Activated CD4-positive, alpha-beta T cell treated with anti-CD3 and anti-CD28 coated beads for 36 hours (primary cell): ENCODE measurements around the gene MCF2L2. TPM values are rescaled to one million over a fixed set of nuclear protein-coding genes. Genes with fewer than 3 reads are reported as not detected.
A peak's percentile ranks its signal among the peaks of the same experiment; 100 is the strongest.

ENCODE experiments used
- ATAC-seq: fragments of 200-7000 bp; cut with Tn5 transposase; one replicate; pipeline ENCODE4 v1.10.0; 2021; ENCODE audit warnings: mild to moderate bottlenecking, moderate library complexity
- CTCF ChIA-PET: fragments of 350-600 bp; sonication (Branson Sonifier 250); formaldehyde crosslinking; loops from one replicate; lab custom pipeline; 2021; ENCODE audit warnings: antibody characterized with exemption; lab: Charles Lee
- POLR2A ChIA-PET: fragments of 350-600 bp; sonication (Branson Sonifier 250); formaldehyde crosslinking; loops from one replicate; lab custom pipeline; 2021; ENCODE audit warnings: antibody characterized with exemption, inconsistent platforms; lab: Charles Lee
- DNase-seq: peaks from one replicate; pipeline ENCODE4 v3.0.0-alpha.2; 2020
- H3K27ac Mint-ChIP-seq: one replicate; pipeline ENCODE4 v1.8.0; 2021; ENCODE audit warnings: mixed read lengths
- H3K27me3 Mint-ChIP-seq: one replicate; pipeline ENCODE4 v1.8.0; 2021; ENCODE audit warnings: mixed read lengths
- H3K36me3 Mint-ChIP-seq: one replicate; pipeline ENCODE4 v1.8.0; 2021; ENCODE audit warnings: low read depth, mixed read lengths
- H3K4me1 Mint-ChIP-seq: one replicate; pipeline ENCODE4 v1.8.0; 2021; ENCODE audit warnings: mixed read lengths
- H3K4me3 Mint-ChIP-seq: one replicate; pipeline ENCODE4 v1.8.0; 2021; ENCODE audit warnings: mild to moderate bottlenecking, moderate library complexity, mixed read lengths
- H3K9me3 Mint-ChIP-seq: one replicate; pipeline ENCODE4 v1.8.0; 2021; ENCODE audit warnings: low read depth, mixed read lengths
- intact Hi-C, 2 experiments: fragments of 100-400 bp; cut with DNase I in 1 of 2; cut with micrococcal nuclease in 1 of 2; formaldehyde crosslinking; loops; one replicate each; pipeline versions ENCODE4 v1.14.2 to v1.15.1; 2022 to 2024; cut with DNase I, micrococcal nuclease
- total RNA-seq, 2 experiments: library from RNA; stranded (reverse); gene quantifications; one replicate each; pipeline ENCODE4 v1.2.3, GENCODE V29; 2021

MCF2L2 gene
- total RNA-seq, 2 experiments from 2014 or later: 1.9 to 2.3 TPM

- H3K36me3 Mint-ChIP-seq: no peaks in the 10 kb centered on the region
- H3K9me3 Mint-ChIP-seq: no peaks in the 10 kb centered on the region
- no peak for ATAC-seq
- H3K4me3 Mint-ChIP-seq: no peak overlapping the region
- intact Hi-C loops: no loop called here
- ChIA-PET POLR2A (no interaction called here), CTCF (interaction anchor here (0.7 to 3.3 kb wide), 3 partner anchors 10 to 274 kb away, joined by 3 to 13 read pairs (median 5); no protein-coding TSS in a partner anchor)
- no peaks in the 10 kb centered on the region for H3K27me3 Mint-ChIP-seq
- DNase-seq: no peak
- no peaks in the 10 kb centered on the region for H3K4me1 Mint-ChIP-seq
- no peak overlapping the region for H3K27ac Mint-ChIP-seq
These were observed 31.6 kb downstream of the MCF2L2 start for GRCh38 chr3:183396662-183397391.

GRCh38 chr3:183394150-183394549 lies 34.3 kb downstream of the MCF2L2 start:
- ATAC-seq (no peak), DNase-seq (no peak)
- Mint-ChIP-seq H3K36me3 (no peaks in the 10 kb centered on the region), H3K4me3 (no peak overlapping the region), H3K27me3 (no peaks in the 10 kb centered on the region), H3K4me1 (peaks cover 2% of the 10 kb centered on the region), H3K27ac (no peak overlapping the region), H3K9me3 (no peaks in the 10 kb centered on the region)
- ChIA-PET POLR2A (no interaction called here), CTCF (no interaction called here)
- intact Hi-C loops: loop anchor here in 1 of 2 experiments (5.0 kb wide), 1 partner anchor 488 kb away; the partner anchor contains the start of gene PARL

GRCh38 chr3:183393625-183394024 lies 34.8 kb downstream of the MCF2L2 start:
- no peak for ATAC-seq
- POLR2A ChIA-PET: no interaction called here
- no peaks in the 10 kb centered on the region for H3K9me3 Mint-ChIP-seq
- no peak for DNase-seq
- no peak overlapping the region for H3K4me3 Mint-ChIP-seq
- intact Hi-C loops: loop anchor here in 1 of 2 experiments (5.0 kb wide), 1 partner anchor 489 kb away; the partner anchor contains the start of gene PARL
- no peaks in the 10 kb centered on the region for H3K36me3 Mint-ChIP-seq
- CTCF ChIA-PET: no interaction called here
- H3K27ac Mint-ChIP-seq: no peak overlapping the region
- H3K4me1 Mint-ChIP-seq: peaks cover 2% of the 10 kb centered on the region
- no peaks in the 10 kb centered on the region for H3K27me3 Mint-ChIP-seq

GRCh38 chr3:183392186-183393034 lies 36.0 kb downstream of the MCF2L2 start:
- H3K27ac Mint-ChIP-seq: no peak overlapping the region
- DNase-seq (no peak), ATAC-seq (no peak)
- H3K36me3 Mint-ChIP-seq: no peaks in the 10 kb centered on the region
- intact Hi-C loops: loop anchor here in 1 of 2 experiments (5.0 kb wide), 1 partner anchor 490 kb away; the partner anchor contains the start of gene PARL
- no peaks in the 10 kb centered on the region for H3K27me3 Mint-ChIP-seq
- no peak overlapping the region for H3K4me3 Mint-ChIP-seq
- ChIA-PET CTCF (no interaction called here), POLR2A (no interaction called here)
- no peaks in the 10 kb centered on the region for H3K9me3 Mint-ChIP-seq
- peaks cover 2% of the 10 kb centered on the region for H3K4me1 Mint-ChIP-seq

- Mint-ChIP-seq H3K9me3 (no peaks in the 10 kb centered on the region), H3K27ac (no peak overlapping the region), H3K4me3 (no peak overlapping the region), H3K4me1 (peaks cover 2% of the 10 kb centered on the region), H3K27me3 (no peaks in the 10 kb centered on the region), H3K36me3 (no peaks in the 10 kb centered on the region)
- DNase-seq (no peak), ATAC-seq (no peak)
- ChIA-PET CTCF (interaction anchor here (0.7 to 1.2 kb wide), 2 partner anchors 178 to 207 kb away, joined by 3 to 5 read pairs; no protein-coding TSS in a partner anchor), POLR2A (interaction anchor here (0.6 kb wide), 1 partner anchor 206 kb away, joined by 3 read pairs; no protein-coding TSS in a partner anchor)
- intact Hi-C loops: loop anchor here in 1 of 2 experiments (5.0 kb wide), 1 partner anchor 491 kb away; the partner anchor contains the start of gene PARL
These were observed 37.0 kb downstream of the MCF2L2 start for GRCh38 chr3:183391460-183391859.

- CTCF ChIA-PET: interaction anchor here (1.2 to 3.6 kb wide), 2 partner anchors 206 to 267 kb away, joined by 5 to 24 read pairs; no protein-coding TSS in a partner anchor
These were observed 37.6 kb downstream of the MCF2L2 start for GRCh38 chr3:183390844-183391243.

GRCh38 chr3:183388213-183388895 lies 40.1 kb downstream of the MCF2L2 start:
- Mint-ChIP-seq H3K9me3 (no peaks in the 10 kb centered on the region), H3K4me3 (no peak overlapping the region), H3K27ac (no peak overlapping the region), H3K36me3 (no peaks in the 10 kb centered on the region), H3K27me3 (no peaks in the 10 kb centered on the region), H3K4me1 (peaks cover 6% of the 10 kb centered on the region)
- ATAC-seq (no peak), DNase-seq (no peak)
- ChIA-PET POLR2A (no interaction called here), CTCF (interaction anchor here (0.7 to 3.6 kb wide), 4 partner anchors 10 to 639 kb away, joined by 3 to 24 read pairs (median 8); no protein-coding TSS in a partner anchor)
- intact Hi-C loops: loop anchor here (5.0 to 10.0 kb wide), 4 partner anchors 379 to 674 kb away; no protein-coding TSS in a partner anchor

More at GRCh38 chr3:183390844-183391243, 37.6 kb downstream of the MCF2L2 start:
- peak; percentile 44 for ATAC-seq
- intact Hi-C loops: loop anchor here in 1 of 2 experiments (5.0 kb wide), 1 partner anchor 491 kb away; the partner anchor contains the start of gene PARL
- Mint-ChIP-seq H3K9me3 (no peaks in the 10 kb centered on the region), H3K4me3 (no peak overlapping the region), H3K27ac (no peak overlapping the region), H3K36me3 (no peaks in the 10 kb centered on the region), H3K27me3 (no peaks in the 10 kb centered on the region), H3K4me1 (peaks cover 3% of the 10 kb centered on the region)
- POLR2A ChIA-PET: no interaction called here
- DNase-seq: no peak

GRCh38 chr3:183387797-183388196 lies 40.6 kb downstream of the MCF2L2 start:
- POLR2A ChIA-PET: no interaction called here
- DNase-seq (no peak), ATAC-seq (no peak)
- Mint-ChIP-seq H3K4me1 (peaks cover 6% of the 10 kb centered on the region), H3K27me3 (no peaks in the 10 kb centered on the region), H3K4me3 (no peak overlapping the region), H3K36me3 (no peaks in the 10 kb centered on the region), H3K9me3 (no peaks in the 10 kb centered on the region), H3K27ac (no peak overlapping the region)
- intact Hi-C loops: loop anchor here (5.0 to 10.0 kb wide), 4 partner anchors 380 to 673 kb away; no protein-coding TSS in a partner anchor
- CTCF ChIA-PET: interaction anchor here (2.3 to 3.6 kb wide), 2 partner anchors 204 to 264 kb away, joined by 13 to 24 read pairs; no protein-coding TSS in a partner anchor

- ATAC-seq (no peak), DNase-seq (no peak)
- no peaks in the 10 kb centered on the region for H3K36me3 Mint-ChIP-seq
- H3K27me3 Mint-ChIP-seq: no peaks in the 10 kb centered on the region
- H3K27ac Mint-ChIP-seq: no peak overlapping the region
- POLR2A ChIA-PET: no interaction called here
- CTCF ChIA-PET: interaction anchor here (0.5 to 9.1 kb wide), 13 partner anchors 11 to 262 kb away, joined by 3 to 257 read pairs (median 4); no protein-coding TSS in a partner anchor
- H3K9me3 Mint-ChIP-seq: no peaks in the 10 kb centered on the region
- intact Hi-C loops: loop anchor here (1.0 to 10.0 kb wide), 6 partner anchors 202 to 672 kb away; no protein-coding TSS in a partner anchor
- H3K4me3 Mint-ChIP-seq: no peak overlapping the region
- H3K4me1 Mint-ChIP-seq: peaks cover 9% of the 10 kb centered on the region
These were observed 41.8 kb downstream of the MCF2L2 start for GRCh38 chr3:183386651-183387050.
